NCI-H1092 treated with DMSO at 0.1 percent for 48 hours (cell line): ENCODE measurements around the gene GPR143.
"Not testable (repeated sequence)": the region's sequence is repeated elsewhere in the genome, so short reads cannot be mapped to it uniquely, and the experiment has no call there.

ENCODE experiments used
- DNase-seq: peaks from one replicate; lab custom pipeline; 2025; lab: John Stamatoyannopoulos, UW

GPR143 gene

GRCh38 chrX:9768321-9768839, 2.7 kb upstream of the GPR143 start:
- not testable (repeated sequence) for DNase-seq

DNA sequence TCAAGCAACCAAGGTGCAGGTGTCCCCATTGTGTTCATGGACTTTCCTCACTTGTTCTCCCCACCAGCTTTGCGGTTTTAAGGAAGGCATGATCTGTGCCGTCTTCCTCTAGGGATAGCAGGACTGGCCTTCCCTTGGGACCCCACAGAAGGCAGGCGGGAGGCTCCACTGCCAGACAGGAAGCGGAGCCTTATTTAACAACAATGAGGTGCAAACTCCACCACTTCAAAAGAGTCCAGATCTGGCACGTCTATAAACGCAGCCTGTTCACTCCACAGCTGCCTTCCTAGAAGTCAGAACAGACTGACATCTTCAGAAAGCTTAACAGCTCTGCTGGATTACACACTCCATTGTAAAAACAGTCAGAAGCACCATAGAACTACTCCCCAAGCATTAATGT, 1.7 kb upstream of the GPR143 start:
- DNase-seq: no peak

DNA sequence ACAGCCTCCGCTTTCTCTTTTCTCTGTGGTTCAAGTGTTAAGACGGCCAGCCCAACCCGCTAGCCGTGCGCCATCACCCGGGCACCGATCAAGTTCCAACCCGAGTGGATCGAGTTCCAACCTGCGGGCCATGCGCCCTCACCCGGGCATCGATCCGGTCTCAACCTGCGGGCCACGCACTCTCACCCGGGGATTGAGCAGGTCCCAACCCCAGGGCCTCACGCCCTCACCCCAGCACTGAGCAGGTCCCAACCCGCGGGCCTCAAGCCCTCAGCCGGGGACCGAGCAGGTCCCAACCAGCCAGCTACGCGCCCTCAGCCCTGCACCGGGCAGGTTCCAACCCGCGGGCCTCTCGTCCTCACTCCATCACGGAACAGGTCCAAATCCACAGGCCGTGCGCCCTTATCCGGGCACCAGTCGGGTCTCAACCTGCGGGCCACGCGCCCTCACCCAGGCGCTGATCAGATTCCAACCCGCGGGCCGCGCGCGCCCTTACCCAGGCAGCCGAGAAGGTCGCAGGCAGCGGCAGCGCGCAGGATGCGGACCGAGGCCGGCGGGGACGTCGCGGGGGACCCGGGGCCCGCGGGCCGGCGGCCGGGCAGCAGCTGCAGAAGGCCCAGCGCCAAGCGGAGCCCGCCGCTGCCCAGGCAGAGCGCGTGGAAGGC, 443 bp downstream of the GPR143 start:
- no peak for DNase-seq

- DNase-seq: no peak
Measured at GRCh38 chrX:9759337-9759736, 6.3 kb downstream of the GPR143 start.

GRCh38 chrX:9758021-9758638, 7.5 kb downstream of the GPR143 start:
- peak; percentile 4 for DNase-seq

DNA sequence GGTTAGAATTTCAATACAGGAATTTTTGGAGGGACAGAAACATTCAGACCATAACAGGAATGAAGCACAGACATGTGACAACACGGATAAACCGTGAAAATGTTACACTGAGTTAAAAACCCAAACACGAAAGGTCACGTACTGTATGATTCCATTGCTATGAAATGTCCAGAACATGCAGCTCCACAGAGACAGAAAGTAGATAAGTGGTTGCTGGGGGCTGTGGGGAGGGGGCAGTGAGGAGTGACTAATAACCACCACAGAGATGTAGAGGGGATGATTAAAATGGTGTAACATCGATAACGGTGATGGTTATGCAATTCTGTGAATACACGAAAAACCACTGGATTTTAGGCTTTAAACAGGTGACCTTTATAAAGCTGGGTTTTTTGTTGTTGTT, 8.3 kb downstream of the GPR143 start:
- DNase-seq: no peak

GRCh38 chrX:9749146-9749692, 16.4 kb downstream of the GPR143 start:
- DNase-seq: no peak

- no peak for DNase-seq
Measured at GRCh38 chrX:9747644-9748043, 18.0 kb downstream of the GPR143 start.

DNA sequence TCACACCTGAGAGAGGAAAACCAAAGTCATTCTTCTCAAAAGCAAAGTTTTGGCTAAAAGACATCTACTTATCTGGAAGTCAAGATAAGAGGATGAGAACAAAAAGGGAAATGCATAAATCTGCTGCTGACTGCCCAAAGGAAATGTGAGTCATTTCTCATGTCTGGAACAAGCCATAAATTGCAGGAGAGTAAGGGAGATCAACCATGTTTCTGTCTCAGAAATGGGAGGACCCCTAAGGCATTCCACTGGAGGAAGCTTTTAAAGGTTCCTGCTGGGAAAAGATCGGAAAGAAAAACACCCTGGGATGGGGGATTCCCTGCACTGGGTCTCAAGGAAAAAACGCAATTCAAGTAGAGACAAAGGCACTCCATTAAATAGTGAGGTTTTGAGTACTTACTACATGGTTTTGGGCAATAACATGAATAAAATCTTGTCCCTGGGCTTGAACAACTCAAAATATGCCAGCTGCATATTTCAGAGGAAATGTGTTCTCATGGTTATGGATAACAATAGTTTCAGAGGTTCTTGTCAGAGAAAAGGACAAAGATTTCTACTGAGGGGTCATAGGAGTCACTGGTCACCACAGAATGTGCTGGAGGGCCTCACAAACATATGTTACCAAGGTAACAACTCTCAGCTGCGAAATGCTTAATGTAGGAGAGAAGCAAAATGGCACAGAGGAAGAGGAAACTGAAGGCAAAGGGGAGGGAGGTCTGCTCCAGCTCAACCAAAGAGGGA, 19.3 kb downstream of the GPR143 start:
- no peak for DNase-seq

DNA sequence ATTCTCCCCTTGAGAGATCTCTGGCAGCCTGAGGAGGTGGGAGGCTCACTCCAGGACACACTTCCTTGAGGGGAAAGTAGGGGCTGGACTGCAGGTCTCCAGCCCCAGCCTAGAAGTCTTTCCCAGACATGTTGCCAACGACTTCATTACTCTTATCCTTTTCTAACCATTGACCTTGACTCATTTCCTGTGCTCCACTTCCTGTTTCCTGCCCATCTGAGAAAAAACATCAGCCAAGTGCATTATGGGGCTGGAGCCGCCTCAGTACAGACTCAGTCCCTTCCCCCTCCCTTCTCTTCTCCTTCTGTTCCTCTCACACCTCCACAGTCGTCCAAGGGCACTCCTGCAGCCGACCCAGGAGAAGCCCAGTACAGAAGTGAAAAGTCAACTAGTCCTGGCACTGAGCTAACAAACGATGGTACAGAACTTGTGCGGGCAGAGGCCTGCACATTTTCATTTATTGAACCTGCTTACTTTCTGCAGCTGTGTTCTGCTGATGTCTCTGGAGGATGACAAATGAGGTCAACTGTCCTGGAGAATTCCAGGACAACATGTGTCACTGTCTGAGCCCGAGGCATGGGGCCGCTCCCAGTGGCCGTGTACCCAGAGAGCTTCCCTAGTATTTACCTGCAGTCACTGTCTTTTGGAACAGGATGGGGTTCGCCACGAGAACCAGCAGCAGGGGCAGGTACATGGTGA, 20.1 kb downstream of the GPR143 start:
- no peak for DNase-seq

- DNase-seq: no peak
Measured at GRCh38 chrX:9739130-9739529, 26.5 kb downstream of the GPR143 start.

DNA sequence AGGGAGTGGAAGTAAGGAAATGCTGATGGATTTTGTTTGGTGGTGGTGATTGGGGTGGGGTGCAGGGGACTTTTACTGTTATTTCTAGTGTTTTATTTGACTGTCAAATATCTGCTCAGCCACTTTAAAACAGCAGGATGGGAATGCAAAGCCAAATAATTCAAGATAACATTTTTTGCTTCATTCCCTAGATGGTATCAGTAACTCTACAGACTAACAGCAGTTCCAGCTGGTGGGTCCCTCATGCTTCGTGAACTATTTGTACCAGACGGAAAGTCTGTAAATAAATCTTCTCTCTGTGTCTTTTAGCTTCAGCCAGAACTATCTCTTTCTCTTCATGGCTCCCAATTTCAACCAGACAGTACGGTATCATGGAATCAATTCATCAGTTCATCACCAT, 27.5 kb downstream of the GPR143 start:
- no peak for DNase-seq

GRCh38 chrX:9737363-9737762, 28.3 kb downstream of the GPR143 start:
- no peak for DNase-seq

DNA sequence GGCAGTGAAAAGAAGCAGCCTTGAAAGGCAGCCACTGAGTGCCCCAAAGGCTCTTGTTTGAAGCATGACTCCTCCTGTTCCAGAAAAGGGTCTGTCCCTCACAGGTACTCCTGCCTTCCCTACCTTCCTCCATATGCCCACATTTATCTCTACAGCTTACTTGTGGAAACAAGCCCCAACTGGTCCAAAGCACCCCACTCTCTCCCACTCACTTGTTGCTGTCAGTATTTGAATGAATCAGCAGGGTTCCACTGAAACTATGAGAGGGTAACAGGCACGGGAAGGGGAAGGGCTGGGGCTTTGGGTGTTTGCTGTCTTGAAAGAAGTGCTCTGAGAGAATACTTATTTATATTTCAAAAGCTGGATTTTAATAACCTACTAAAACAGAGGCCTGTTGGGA, 34.9 kb downstream of the GPR143 start:
- no peak for DNase-seq

GRCh38 chrX:9730078-9730477, 35.6 kb downstream of the GPR143 start:
- DNase-seq: no peak

DNA sequence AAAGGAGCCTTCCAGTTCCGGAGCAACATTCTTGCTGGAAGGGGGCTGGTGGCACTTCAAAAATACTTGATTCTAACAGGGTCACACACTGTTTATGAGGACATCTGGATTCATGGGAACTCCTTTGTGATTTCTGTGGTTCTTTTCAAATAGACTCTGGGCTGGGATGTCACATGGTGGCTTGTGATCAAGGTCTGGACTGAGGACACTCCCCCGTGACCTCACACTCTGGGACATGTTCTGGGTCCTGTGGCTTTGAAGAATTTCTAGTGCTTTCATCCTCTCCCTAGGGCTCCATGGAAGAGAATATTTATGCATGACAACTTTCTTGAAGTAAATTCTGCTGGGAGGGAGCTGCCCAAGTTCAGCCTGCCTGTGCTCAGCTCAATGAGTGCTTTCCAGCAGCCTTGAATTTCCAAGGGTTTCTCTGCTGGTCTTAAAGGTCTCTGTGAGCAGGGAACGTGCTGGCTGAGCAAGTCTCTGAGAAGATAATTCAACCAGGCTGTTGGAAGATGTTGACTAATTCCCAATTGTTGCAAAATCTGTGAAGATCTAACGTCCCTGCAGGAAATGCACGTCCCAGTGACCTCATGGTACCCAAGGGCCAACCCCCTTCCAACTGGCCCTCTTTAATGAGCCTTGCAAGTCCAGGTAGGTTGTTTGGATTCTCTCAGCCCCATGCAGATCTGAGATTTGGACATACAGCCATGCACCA, 36.3 kb downstream of the GPR143 start:
- DNase-seq: no peak

- DNase-seq: no peak
Measured at GRCh38 chrX:9728261-9728660, 37.4 kb downstream of the GPR143 start.

DNA sequence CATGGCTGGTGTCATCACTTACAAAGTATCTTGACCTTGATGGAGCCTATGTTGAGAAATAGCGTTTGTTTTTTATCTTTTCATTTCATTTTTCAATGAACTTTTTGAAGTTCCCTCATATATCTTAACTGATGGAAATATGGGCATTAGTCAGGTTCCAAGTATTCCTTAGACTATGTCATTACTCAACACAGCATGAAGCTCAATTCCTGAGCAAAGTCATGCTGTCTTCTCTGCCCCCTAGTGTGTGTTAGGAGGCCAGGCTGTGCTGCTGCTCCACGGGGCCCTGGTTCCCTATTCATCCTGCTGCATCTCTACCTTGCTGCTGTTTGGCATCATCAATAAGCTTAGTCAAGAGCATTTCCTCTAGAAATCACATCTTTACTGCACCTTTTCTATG, 40.9 kb downstream of the GPR143 start:
- no peak for DNase-seq

- DNase-seq: no peak
Measured at GRCh38 chrX:9717376-9717775, 48.3 kb downstream of the GPR143 start.

- no peak for DNase-seq
Measured at GRCh38 chrX:9710332-9710731, 55.3 kb downstream of the GPR143 start.

- peak; percentile 60 for DNase-seq
Measured at GRCh38 chrX:9708923-9709553, 56.6 kb downstream of the GPR143 start.
